ENCODE data around the gene TMEM250. TPM values are rescaled to one million over a fixed set of nuclear protein-coding genes. Genes with fewer than 3 reads are reported as not detected.

The TMEM250 gene
- total RNA-seq, 1 experiment from 2014 or later, result 12.5 TPM

DNA sequence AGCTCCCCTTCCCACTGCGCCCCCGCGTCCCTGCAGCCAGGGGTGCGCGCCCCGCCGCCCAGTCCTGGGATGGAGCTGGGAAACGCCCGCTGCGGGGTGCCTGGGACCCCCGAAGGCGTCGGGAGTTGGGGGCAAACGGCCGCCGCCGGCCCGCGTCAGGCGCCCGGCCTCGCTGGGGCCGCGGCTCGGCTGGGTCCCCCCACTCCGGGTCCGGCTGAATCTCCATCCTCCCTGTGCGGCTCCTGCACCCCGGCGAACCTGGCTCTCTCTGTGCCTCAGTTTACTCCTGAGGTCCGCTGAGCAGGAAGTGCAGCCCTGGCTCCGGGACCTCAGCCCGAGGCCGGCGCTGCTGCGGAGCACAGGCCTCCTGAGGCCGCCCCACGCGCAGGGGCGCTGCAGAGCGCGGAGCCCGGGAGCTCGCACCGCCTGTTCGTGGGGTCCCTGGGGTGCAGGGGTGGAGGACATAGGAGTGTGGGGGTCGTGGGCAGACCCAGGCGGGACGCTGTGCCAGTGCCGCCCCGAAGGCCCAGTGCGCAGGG, 13.9 kb upstream of the TMEM250 start:
- no peak for DNase-seq (ENCODE audit: low spot score)

DNA sequence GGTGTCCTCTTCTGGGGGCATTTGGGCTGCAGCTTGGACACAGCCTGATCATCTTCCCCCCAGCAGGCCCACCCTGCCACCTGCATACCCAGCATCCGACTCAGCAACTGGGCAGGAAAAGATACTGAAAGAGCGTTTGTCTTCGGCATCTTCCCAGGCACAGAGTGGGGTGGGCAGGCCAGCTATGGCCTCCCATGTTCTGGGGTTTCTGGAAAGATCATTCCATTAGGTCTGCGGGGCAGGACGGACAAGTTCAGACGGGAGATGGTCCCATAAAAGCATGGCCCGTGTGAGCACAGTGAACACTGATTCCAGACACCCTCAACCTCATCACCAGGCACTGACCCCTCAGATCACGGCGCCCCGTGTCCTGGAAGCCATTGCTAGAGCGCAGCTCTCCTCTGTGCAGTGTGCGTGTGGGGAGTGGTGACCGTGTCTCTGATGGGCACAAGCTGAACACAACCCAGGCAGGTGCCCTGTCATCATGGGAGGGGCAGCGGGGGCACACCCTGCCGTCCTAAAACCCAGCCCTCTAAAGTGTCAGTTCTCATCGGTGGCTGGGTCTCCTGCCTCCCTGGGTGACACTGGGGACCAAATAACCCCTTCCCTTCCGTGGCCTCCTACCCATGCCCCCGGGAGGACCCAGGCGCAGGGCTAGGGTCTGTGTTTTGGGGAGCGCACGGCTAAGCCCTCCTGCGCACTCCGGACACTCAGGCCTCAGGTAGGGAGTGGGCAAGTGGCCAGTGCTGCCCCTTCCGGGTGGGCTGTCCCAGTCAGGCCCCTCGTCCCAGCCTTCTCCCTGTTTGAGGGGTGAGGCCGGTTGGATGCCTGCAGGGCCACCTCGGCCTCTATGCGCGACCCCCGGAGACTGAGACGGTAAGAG, 13.2 kb upstream of the TMEM250 start:
- no peak for DNase-seq (ENCODE audit: low spot score)

DNA sequence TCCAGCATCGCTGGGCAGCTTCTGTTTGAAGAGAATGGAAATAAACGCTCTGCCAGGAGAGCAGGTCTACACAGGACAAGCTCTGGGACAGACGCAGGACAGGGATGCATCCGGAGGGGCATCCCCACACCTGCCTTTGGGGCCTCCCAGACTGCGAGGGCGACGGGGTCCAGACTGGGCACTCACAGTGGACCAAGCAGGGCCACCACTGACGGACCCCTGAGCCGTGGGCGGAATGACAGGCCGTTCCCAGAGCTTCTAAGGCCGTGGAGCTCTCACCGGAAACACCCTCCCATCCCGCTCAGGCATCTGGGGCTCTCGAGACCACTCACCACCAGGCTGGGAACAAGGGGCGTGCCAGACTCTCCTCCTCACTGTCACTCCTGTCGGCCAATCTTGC, 10.5 kb upstream of the TMEM250 start:
- no peak for DNase-seq (ENCODE audit: low spot score)

DNA sequence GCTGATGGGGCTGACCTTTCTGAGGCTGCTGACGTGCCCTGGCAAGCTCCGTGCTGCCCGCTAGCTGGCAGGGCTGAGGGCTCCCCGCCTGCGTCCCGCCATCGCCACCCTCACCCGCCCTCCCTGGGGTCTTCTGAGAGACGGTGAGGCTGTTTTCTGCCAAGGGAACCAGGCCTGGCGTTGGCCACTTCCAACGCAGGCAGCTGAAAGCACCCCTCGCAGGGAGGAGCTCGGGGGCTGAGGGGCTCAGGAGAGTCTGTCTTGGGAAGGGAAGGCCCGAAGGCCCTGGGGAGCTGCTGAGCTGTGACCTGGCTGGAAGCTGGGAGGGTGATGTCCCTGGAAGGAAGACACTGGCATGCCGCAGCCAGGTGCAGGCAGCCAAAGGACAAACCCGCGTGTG, 9.8 kb upstream of the TMEM250 start:
- DNase-seq (ENCODE audit: low spot score), result no peak

DNA sequence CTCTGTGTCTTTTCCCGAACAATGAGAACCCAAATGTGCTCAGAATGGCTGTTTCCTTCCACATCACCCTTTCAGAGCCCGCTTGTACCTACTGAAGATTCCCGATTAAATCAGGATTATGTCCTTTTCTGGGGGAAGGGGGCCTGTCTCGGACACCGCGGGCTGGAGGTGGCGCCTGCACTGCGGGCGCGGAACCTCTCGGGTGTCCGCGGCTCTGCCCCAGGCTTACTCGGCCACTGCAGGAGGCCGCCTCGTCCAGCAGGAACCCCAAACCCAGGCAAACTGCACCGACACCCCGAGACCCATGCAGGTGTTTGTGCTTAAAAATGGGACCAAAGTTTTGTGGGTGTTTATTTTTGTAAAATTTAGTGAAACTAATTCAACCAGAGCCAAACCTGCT, 8.6 kb upstream of the TMEM250 start:
- no peak for DNase-seq (ENCODE audit: low spot score)

DNA sequence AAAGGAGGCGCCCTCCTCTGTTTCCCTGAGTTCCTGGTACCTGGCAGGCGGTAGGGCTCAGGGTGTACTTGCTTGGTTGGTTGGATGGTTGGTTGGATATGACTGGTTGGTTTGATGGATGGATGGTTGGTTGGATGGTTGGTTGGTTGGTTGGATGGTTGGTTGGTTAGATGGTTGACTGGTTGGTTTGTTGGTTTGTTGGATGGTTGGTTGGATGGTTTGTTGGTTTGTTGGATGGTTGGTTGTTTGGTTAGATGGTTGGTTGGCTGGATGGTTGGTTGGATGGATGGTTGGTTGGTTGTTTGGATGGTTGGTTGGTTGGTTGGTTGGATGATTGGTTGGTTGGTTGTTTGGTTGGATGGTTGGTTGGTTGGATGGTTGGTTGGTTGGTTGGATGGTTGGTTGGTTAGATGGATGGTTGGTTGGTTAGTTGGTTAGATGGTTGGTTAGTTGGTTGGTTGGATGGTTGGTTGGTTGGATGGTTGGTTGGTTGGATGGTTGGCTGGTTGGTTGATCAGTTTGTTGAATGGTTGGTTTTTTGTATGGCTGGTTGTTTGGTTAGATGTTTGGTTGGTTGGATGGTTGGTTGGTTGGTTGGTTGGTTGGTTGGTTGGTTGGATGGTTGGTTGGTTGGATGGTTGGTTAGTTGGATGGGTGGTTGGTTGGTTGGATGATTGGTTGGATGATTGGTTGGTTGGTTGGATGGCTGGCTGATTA, 6.5 kb upstream of the TMEM250 start:
- no peak for DNase-seq (ENCODE audit: low spot score)

DNA sequence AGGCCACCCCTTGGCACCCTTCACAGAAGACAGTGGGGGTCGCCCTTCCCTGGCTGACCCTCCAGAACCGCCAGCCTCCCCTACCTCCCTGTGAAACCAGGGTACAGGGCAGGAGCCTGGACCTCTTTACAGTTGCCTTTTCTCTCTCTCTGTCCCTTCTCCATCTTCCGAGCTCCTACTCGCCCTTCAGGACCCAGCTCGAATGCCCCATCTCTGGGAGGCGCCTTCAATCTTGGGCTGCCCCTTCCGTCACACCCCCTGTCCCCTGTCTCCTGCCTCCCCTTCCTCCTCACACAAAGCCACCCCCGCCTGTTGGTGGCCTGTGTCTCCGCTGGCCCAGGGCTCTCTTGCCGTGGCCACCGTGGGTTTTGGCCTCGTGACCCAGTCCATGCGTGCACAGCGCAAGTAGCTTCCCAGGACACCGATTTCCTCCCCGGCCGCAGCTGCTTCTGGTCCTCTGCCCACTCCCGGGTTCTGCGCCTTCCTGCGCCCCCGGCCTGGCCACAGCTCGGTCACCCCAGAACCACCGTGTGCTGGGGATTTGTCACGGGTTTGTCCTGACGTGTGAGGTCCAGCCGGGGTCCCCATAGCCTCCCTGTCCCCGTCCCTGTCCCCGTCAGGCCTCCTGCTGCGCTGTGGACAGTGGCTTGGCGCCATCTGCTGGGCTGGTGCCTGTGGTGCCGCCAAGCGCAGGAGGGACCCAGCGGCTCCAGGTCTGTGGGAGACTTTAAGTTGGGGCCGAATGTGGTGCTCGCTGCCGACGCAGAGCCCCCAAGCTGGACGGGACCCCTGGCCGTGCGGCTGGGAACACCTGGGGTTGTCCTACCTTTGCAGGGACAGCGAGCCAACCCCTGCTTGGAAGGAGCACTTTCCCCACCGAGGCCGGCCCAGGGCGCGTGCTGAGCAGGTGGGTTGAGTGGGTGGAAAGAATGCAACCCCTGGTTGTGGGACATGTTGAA, 4.0 kb upstream of the TMEM250 start:
- peak; percentile 48 for DNase-seq (ENCODE audit: low spot score)

DNA sequence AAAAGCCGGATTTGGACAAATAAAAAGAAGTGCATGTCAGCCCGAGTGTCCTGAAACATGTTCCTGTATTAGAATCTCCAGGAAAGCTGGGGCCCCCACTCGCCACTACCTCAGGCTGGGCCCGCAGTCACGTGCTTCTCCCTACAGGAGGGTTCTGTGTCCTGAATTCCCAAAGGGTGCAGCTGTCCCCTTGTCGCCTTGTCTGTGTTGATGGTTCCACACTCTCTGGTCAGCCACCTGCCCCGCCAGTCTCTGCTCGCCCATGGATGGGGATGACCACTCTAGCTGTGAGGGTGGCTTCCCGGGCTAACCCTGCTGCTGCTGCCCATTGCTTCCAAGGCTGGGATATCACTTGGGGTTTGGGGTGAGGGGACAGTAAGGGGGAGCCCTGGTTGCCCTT, 3.1 kb upstream of the TMEM250 start:
- no peak for DNase-seq (ENCODE audit: low spot score)

DNA sequence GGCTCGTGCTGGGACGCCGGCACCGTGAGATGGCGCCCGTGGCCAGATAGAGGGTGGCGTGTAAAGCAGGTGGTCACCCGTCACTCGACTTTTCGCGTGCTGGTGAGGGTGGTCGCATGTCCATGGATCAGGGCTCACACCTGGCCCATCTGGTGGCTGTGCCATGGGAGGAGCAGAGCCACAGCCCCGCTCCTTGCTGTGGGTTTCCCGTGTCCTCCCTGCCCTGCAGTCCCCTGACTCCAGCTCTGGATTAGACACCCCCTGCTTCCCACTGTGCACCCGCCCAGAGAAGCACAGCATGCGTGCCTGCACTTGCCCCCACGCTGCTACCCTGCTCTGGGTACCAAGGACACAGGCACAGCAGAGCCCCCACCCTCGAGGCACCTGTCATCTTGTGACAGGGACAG, 1.8 kb upstream of the TMEM250 start:
- DNase-seq (ENCODE audit: low spot score), result no peak

DNA sequence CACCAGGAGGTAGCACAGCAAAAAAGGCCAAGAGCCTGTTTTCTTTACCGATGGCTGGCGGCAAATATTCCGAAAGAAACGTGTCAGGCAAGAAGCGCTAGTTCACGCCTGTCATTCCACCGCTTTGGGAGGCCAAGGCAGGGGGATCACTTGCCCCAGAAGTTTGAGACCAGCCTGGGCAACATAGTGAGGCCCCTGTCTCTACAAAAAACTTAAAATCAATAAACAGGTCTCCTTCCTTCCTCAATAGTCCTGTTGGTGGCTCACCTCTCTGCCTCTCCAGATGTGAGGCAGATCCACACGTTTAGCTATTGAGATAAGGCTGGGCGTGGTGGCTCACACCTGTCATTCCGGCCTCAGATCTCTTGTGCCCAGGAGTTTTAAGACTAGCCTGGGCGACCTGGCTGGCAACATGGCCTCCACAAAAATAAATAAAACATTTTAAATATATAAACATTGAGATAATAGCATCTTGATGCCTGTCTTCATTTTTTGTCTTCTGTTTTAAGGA, 1.3 kb upstream of the TMEM250 start:
- no peak for DNase-seq (ENCODE audit: low spot score)

DNA sequence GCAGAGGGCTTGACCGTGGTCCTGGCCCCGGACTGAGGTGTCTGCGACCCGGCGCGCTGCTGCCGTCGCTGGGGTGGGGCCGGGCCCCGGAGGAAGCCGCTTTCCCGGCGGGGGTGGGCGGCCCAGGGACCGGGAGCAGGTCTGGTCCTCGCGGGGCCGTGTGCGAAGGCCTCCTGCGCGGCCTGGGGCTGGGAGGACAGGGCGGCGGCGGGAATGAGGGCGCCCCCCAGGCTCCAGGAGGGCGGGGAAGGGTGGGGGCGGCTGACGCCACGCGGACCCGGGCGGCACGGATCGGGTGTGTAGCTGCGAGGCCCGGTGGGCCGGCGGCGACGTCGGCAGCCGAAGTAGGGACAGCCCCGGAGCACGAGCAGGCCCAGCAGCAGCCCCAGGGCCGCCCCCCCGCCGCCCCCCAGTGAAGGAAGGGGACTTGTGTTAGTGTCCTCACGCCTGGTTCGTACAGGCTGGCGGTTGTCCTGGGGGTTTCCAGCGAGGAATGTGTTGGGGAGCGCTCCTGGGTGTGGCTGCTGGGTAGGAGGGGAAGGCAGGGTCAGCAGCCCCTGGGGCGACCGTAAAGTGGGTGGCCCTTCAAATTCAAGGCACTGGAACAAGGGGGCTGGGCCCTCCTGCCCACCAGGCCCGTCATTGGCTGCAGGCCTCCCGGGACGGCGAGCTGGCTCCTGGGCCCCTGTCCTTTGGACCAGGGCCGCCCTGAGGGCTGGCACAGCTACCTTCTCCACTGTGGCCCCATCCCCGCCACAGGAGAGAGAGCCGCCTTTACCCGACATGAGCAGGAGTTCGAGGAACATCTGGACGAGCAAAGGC, 597 bp upstream of the TMEM250 start:
- DNase-seq (ENCODE audit: low spot score), result no peak

DNA sequence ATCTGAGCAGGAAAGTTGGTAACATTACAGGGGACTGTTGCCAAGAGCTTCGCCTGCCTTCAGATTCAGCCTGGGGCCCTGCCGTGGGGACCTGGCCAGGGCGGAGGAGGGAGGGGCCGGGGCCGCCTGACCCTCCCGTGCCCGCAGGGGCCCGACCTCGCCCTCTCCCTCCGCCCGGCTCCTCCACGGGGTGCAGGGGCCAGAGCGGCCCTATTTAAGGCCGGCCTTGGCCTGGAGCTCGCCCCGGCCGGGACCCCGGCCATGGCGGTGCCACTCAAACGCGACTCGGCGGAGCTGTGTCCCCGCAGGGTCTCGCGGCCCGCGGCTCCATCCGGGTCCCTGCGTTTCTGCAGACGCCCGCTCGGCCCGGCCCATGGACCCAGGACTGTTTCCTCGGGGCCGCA, 757 bp downstream of the TMEM250 start:
- DNase-seq (ENCODE audit: low spot score), result no peak

DNA sequence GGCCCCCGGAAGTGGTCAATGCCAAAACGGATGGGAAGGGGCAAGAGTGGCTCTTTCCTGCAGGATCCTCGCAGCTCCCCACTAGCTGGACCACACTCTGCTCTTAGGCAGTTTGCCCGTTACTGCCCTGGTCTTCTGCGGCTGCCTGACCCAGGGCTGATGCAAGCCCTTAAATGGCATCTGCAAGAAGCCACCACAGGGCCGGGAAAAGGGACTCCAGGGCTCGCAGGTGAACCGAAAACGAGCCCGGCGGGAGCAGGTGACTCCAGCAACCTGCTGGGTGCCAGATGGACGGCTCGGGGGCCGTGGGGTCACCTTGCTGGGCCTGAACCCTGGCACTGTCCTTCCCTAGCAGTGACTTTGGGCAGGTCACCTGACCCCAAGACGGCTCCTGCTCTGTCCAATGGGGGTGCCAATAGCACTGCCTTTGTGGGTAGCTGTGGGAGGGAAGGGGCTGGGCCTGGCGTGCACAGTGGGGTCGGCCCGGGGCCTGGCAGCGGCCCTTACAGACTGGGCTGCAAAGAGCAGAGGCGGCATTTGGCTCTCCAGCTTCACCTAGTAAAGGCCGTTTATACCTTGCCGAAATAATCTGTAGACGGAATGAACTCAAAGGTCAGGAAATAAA, 1.3 kb downstream of the TMEM250 start:
- no peak for DNase-seq (ENCODE audit: low spot score)

DNA sequence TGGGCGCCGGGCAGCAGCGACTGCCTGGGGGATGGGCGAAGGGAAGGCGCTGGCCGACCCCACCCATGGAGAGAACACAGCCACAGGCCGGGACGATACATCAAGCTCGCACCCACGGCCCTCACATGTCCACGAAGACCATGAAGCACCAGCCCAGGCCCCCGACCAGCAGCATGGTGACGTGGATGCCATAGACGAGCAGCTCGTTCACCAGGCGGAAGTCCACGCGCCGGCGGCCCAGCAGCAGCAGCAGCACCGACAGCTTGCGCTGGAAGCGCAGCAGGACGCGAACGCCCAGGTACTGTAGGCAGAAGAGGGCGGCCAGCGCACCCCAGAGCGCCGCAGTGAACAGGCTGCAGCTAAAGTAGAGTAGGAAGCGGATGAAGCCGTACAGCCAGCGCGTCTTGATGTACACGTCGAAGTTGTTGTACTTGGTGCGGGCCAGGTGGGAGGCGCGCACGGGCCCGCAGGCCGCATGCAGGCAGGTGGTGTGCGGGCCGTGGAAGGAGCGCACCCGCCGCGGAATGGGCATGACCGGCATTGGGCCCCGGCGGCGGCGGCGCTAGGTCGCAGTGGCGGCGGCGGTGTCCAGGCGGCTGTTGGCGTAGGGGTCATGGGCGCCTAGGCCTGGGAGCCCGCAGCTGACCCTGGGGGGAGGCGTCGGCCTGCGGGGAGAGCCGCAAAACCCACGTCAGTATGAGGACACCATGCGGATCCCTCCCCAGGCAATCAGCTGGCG, 2.1 kb downstream of the TMEM250 start:
- DNase-seq (ENCODE audit: low spot score), result no peak

DNA sequence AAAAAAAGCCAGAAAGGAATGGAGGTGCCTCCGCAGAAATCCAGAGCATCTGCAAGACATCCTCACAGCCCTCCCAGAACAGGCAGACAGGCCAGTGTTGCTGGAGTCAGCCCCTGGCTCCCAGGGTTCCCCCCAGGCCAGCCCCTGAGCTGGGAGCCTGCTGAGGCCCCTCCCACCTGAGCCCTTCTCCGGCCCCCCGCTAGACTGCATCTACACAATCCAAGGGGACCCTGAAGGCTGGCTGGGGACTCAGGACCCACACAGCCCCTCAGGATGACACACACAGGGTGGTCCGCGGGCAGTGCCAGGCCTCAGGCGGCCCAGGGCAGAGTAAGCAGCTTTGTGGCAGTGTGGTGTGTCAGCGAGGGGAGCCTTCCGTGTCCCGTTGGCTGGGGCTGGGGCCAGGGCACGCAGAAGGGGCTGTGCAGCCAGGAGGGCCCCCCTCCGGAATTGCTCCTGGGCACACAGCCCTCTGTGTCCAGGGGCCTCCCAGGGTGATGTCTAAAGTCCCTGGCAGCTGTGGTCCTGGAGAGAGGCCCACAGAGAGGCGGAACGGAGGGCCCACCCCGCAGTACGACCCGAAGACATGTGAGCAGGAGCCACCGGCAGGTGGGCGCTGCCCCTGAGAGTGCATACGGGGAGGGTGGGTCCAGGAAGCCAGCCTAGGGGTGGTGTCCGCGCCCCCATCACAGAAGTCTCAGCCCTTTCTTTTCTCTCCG, 2.9 kb downstream of the TMEM250 start:
- no peak for DNase-seq (ENCODE audit: low spot score)

DNA sequence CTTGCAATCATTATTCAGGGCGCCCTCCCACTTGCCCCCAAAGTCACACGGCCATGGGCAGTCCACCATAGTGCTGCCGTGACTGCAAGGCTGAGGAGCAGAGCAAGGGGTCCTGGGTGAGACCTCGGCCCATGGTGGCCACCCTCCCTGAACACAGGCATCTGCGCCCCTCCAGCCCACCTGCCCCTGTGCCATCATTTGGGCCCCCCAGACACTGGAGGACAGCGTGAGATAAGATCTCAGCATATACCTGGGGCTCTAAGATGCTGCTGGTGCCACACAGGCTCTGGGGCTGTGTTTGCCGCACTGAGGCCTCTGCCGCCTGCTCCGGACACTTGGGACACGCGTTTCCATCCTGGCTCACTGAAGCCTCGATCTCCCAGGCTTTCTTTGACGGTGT, 3.5 kb downstream of the TMEM250 start:
- no peak for DNase-seq (ENCODE audit: low spot score)

DNA sequence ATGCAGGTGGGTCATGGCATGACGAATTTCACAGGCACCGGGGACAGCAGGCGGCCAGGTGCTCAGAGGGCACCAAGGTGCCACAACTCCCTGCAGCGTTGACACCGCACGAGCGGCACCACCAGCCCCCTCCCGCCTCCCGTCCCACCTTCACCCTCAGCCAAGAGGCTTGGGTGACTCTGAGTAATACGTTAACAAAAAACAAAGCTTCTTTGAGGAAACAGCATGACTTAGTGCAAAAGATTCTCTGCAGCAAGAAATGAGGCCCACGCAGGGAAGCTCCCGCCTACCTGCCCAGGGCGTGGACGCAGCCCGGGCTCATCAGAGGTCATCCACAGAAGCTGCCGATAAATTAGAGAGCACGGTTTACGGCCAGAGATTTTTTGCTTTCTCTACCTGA, 4.1 kb downstream of the TMEM250 start:
- no peak for DNase-seq (ENCODE audit: low spot score)

DNA sequence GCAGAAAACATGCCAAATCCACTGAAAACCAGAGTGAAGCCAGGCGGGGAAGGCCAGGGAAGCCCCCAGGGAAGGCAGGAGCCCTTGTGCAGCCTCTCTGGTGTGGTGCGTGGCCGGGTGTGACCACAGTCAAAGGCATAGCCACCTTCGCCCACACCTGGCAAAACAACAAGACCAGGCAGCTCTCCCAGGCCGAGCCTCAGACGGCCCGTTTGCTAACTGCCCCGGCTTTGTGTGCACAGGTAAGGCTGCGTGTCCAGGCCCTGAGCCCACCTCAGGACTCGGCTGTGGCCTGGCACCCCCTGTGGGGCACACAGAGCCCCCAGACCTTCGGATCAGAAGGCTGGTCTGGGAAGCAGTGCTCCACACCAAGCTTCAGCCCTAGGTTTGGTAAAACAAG, 6.1 kb downstream of the TMEM250 start:
- DNase-seq (ENCODE audit: low spot score), result no peak

DNA sequence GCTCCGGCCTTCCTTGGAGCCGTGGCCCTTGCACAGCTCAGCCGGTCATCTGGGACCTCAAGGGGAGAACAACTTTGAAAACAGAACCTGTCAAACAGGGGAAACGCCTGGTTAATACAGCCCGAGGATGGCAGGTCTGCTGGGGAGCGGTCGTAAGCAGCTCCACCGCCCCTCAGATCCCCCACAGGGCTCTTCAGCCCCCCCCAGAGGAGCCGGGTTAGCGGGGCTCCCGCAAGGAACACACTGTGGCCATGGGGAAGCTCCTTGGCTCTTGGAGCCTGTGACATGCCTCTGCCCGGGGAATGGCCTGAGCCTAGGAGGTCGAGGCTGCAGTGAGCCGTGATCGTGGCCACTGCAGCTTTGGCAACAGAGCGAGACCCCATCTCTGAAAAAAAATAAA, 6.8 kb downstream of the TMEM250 start:
- DNase-seq (ENCODE audit: low spot score), result no peak

Data from H4 (cell line).